Lung (tissue), 12 donors: ENCODE measurements around the gene SLC26A9. TPM values are rescaled to one million over a fixed set of nuclear protein-coding genes. Genes with fewer than 3 reads are reported as not detected.

Experiments
- ATAC-seq: fragments of 200-7000 bp; cut with Tn5 transposase; one replicate; pipeline ENCODE4 v1.9.1; 2020; ENCODE audit warnings: moderate number of reproducible peaks; ENCODE audit not compliant: insufficient read depth, low FRiP score
- DNase-seq, 3 donors: peaks; one replicate each; pipeline ENCODE4 v3.0.0-alpha.2; 2013 to 2017
- H3K27ac ChIP-seq, 2 donors: one replicate each; pipeline ENCODE4 v1.5.1; 2013; ENCODE audit warnings: mild to moderate bottlenecking in 2 of 2, moderate library complexity in 2 of 2, control low read depth in 1 of 2, inconsistent platforms in 1 of 2, low read depth in 1 of 2, low read length in 1 of 2
- H3K27me3 ChIP-seq, 3 donors: one replicate each; pipeline ENCODE4 v1.5.1; 2013; ENCODE audit warnings: low read length in 2 of 3; ENCODE audit not compliant: control insufficient read depth in 3 of 3, insufficient read depth in 3 of 3
- H3K36me3 ChIP-seq, 4 donors: one replicate each; pipeline ENCODE4 v1.5.1; 2013; ENCODE audit warnings: low read length in 4 of 4, mild to moderate bottlenecking in 1 of 4, moderate library complexity in 1 of 4; ENCODE audit not compliant: control insufficient read depth in 4 of 4, insufficient read depth in 4 of 4
- H3K4me1 ChIP-seq, 5 donors: one replicate each; pipeline ENCODE4 v1.5.1; 2013; ENCODE audit warnings: low read length in 5 of 5, mild to moderate bottlenecking in 2 of 5, moderate library complexity in 1 of 5; ENCODE audit not compliant: control insufficient read depth in 5 of 5, insufficient read depth in 5 of 5
- H3K4me3 ChIP-seq: one replicate; pipeline ENCODE4 v1.5.1; 2013; ENCODE audit warnings: mild to moderate bottlenecking, control low read depth, moderate library complexity
- H3K9ac ChIP-seq, 2 donors: one replicate each; pipeline ENCODE4 v1.5.1; 2013; ENCODE audit warnings: low read length in 2 of 2, control low read depth in 1 of 2; ENCODE audit not compliant: insufficient read depth in 1 of 2
- H3K9me3 ChIP-seq, 4 donors: one replicate each; pipeline ENCODE4 v1.5.1; 2013; ENCODE audit warnings: low read length in 3 of 4, mild to moderate bottlenecking in 1 of 4, moderate library complexity in 1 of 4; ENCODE audit not compliant: control insufficient read depth in 4 of 4, insufficient read depth in 3 of 4
- WGBS, 2 donors: extraction: QIAGEN DNeasy Blood & Tissue Kit; methylation state at CpG; one replicate each; pipeline ENCODE4 v1.1.7; 2013; 5-methylcytosine and 5-hydroxymethylcytosine counted together
- polyA plus RNA-seq, 2 donors: library from polyadenylated mRNA; stranded (reverse); fragments of 200-250 nt; gene quantifications; one replicate each; pipeline ENCODE4 v1.2.1, GENCODE V29; 2013
- total RNA-seq, 2 donors: library from RNA; depleted of rRNA in 1 of 2; stranded (reverse); fragments of >200 nt in 1 of 2; gene quantifications; one replicate each; pipeline ENCODE4 v1.2.1, GENCODE V29; 2014 to 2021
- TF ChIP-seq, protein P1 (sequence below): IDR thresholded peaks from 2 replicates; pipeline ENCODE4 v1.5.1; 2012; ENCODE audit warnings: mild to moderate bottlenecking; ENCODE audit errors: control extremely low read depth, extremely low read depth
- donor health status: control.
- donor health status: control.
- donor health status: Bipolar disorder and iron deficiency.
- donor health status: healthy.
- donor health status: DM: yes; HTN: yes; CAD: no.

Gene SLC26A9
- total and polyA plus RNA-seq, 4 donors, result 0.14 to 30.3 (median 15.8) TPM

GRCh38 chr1:205870236-205870635 lies 73.0 kb downstream of the SLC26A9 start:
- TF ChIP-seq, protein P1, sequence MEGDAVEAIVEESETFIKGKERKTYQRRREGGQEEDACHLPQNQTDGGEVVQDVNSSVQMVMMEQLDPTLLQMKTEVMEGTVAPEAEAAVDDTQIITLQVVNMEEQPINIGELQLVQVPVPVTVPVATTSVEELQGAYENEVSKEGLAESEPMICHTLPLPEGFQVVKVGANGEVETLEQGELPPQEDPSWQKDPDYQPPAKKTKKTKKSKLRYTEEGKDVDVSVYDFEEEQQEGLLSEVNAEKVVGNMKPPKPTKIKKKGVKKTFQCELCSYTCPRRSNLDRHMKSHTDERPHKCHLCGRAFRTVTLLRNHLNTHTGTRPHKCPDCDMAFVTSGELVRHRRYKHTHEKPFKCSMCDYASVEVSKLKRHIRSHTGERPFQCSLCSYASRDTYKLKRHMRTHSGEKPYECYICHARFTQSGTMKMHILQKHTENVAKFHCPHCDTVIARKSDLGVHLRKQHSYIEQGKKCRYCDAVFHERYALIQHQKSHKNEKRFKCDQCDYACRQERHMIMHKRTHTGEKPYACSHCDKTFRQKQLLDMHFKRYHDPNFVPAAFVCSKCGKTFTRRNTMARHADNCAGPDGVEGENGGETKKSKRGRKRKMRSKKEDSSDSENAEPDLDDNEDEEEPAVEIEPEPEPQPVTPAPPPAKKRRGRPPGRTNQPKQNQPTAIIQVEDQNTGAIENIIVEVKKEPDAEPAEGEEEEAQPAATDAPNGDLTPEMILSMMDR, result no peak
- H3K36me3 ChIP-seq, result no peaks in the 10 kb centered on the region
- no peaks in the 10 kb centered on the region for H3K4me1 ChIP-seq
- H3K4me3 ChIP-seq, result no peak overlapping the region
- WGBS, 2 donors, result 74 to 87% methylated on average over 2 of the region's 2 CpGs
- no peak overlapping the region for H3K27ac ChIP-seq
- no peak for ATAC-seq
- no peak overlapping the region for H3K9ac ChIP-seq
- H3K9me3 ChIP-seq, result no peaks in the 10 kb centered on the region
- DNase-seq, result no peak
- H3K27me3 ChIP-seq, result no peaks in the 10 kb centered on the region

Other genes starting within 250 kb of the SLC26A9 start
- gene NUCKS1, start 193.3 kb downstream of the SLC26A9 start, total RNA-seq, result 100 to 1,000 TPM; 109 to 285 TPM
- gene NUCKS1, start 193.3 kb downstream of the SLC26A9 start, polyA plus RNA-seq, result 10 to 100 TPM; 28.6 to 56.3 TPM
- 10 to 100 TPM; 11.4 to 19.5 TPM for gene RAB29, start 168.0 kb downstream of the SLC26A9 start, total RNA-seq
- gene RAB29, start 168.0 kb downstream of the SLC26A9 start, polyA plus RNA-seq, result 10 to 100 TPM in 1 of 2 donors, 1 to 10 TPM in 1; 8.7 to 20.0 TPM
- 10 to 100 TPM; 25.5 to 26.9 TPM for gene SLC41A1, start 130.3 kb downstream of the SLC26A9 start, total RNA-seq
- 10 to 100 TPM; 11.8 to 19.3 TPM for gene SLC41A1, start 130.3 kb downstream of the SLC26A9 start, polyA plus RNA-seq
- gene PM20D1, start 93.3 kb downstream of the SLC26A9 start, total RNA-seq, result under 1 TPM; 0.28 to 0.48 TPM
- under 1 TPM in 1 of 2 donors, not detected in 1; 0.06 TPM for gene PM20D1, start 93.3 kb downstream of the SLC26A9 start, polyA plus RNA-seq
- 10 to 100 TPM in 1 of 2 donors, 1 to 10 TPM in 1; 3.6 to 16.2 TPM for gene RAB7B, start 59.9 kb upstream of the SLC26A9 start, total RNA-seq
- 1 to 10 TPM; 3.4 to 5.3 TPM for gene RAB7B, start 59.9 kb upstream of the SLC26A9 start, polyA plus RNA-seq
- gene CTSE, start 80.4 kb upstream of the SLC26A9 start, total RNA-seq, result 100 to 1,000 TPM in 1 of 2 donors, 10 to 100 TPM in 1; 14.6 to 189 TPM
- 100 to 1,000 TPM in 1 of 2 donors, 10 to 100 TPM in 1; 67.9 to 124 TPM for gene CTSE, start 80.4 kb upstream of the SLC26A9 start, polyA plus RNA-seq
- 1 to 10 TPM in 1 of 2 donors, under 1 TPM in 1; 0.57 to 7.4 TPM for gene RHEX, start 109.7 kb upstream of the SLC26A9 start, total RNA-seq
- 1 to 10 TPM in 1 of 2 donors, under 1 TPM in 1; 0.63 to 1.9 TPM for gene RHEX, start 109.7 kb upstream of the SLC26A9 start, polyA plus RNA-seq
- gene AVPR1B, start 173.9 kb upstream of the SLC26A9 start, total RNA-seq, result not detected
- gene AVPR1B, start 173.9 kb upstream of the SLC26A9 start, polyA plus RNA-seq, result not detected